Amniotic epithelial cell (primary cell): ENCODE measurements around the gene AMH.
A peak's percentile ranks its signal among the peaks of the same experiment; 100 is the strongest.
"Not testable (repeated sequence)": the region's sequence is repeated elsewhere in the genome, so short reads cannot be mapped to it uniquely, and the experiment has no call there.

ENCODE experiments used
- DNase-seq: peaks from one replicate; pipeline ENCODE4 v3.0.0-alpha.2; 2010; ENCODE audit warnings: low read depth

AMH gene

DNA sequence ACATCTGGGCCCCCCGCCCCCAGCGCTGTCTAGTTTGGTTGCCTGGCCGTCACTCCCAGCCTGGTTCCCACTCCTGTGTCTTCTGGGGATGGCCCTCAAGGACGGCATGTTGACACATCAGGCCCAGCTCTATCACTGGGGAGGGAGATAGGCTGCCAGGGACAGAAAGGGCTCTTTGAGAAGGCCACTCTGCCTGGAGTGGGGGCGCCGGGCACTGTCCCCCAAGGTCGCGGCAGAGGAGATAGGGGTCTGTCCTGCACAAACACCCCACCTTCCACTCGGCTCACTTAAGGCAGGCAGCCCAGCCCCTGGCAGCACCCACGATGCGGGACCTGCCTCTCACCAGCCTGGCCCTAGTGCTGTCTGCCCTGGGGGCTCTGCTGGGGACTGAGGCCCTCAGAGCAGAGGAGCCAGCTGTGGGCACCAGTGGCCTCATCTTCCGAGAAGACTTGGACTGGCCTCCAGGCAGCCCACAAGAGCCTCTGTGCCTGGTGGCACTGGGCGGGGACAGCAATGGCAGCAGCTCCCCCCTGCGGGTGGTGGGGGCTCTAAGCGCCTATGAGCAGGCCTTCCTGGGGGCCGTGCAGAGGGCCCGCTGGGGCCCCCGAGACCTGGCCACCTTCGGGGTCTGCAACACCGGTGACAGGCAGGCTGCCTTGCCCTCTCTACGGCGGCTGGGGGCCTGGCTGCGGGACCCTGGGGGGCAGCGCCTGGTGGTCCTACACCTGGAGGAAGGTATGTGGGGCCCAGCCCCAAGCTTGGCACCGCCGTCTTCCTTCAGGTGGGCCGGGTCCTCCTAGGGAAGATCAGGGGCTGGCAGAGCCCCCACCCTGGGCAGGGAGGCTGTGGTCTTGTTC lies at the start of gene AMH:
Gene AMH (plus strand): TSS at position 314 of the 857 bp plus-strand sequence. CDS start 10 bp downstream, at position 324.
- no peak for DNase-seq

DNA sequence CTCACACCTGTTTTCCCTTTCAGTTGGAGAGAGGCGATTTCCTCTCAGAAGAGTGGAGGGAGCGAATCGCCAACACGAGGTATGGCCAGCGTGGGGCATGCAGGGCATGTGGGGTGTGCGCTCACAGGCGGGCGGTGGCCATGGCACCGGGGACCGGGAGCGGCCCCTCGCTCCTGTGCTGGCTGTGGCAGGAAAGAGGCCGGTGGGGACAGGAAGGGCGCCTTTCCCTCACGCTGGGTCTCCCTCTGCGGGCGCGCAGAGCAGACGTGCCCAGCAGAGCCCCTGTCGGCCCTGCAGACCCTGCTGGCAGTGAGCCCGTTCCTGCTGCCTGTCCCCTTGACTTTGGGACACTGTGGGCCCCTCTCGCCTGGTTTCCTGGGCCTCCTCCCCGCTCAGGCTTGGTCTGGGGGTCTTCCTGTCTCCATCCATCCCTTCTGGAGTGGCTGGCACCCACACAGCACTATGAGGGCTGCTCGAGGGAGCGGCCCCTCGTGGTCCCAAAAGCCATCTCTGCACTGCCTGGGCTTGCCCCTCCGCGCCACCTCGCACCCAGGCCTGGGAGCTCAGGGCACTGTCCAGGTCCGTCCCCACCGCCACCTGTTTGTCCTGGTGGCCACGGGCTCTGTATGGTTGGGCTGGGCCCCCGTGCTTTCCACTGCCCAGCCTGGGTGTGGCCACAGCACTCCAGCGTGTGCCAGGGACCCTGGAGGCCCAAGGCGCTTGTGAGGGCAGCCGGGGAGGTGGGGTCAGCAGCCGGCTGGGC lies 49.1 kb upstream of the AMH start:
- no peak for DNase-seq

DNA sequence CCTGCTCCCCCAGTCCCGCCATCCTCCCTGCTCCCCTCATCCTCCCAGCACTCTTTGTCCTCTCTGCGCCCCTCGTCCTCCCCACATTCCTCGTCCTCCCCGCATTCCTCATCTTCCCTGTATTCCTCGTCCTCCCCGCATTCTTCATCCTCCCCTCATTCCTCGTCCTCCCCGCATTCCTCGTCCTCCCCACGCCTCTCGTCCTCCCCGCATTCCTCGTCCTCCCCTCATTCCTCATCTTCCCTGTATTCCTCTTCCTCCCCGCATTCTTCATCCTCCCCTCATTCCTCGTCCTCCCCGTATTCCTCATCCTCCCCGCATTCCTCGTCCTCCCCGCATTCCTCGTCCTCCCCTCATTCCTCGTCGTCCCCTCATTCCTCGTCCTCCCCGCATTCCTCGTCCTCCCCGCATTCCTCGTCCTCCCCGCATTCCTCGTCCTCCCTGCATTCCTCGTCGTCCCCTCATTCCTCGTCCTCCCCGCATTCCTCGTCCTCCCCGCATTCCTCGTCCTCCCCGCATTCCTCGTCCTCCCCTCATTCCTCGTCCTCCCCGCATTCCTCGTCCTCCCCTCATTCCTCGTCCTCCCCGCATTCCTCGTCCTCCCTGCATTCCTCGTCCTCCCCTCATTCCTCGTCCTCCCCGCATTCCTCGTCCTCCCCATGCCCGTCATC lies 48.4 kb upstream of the AMH start:
- DNase-seq: not testable (repeated sequence)

DNA sequence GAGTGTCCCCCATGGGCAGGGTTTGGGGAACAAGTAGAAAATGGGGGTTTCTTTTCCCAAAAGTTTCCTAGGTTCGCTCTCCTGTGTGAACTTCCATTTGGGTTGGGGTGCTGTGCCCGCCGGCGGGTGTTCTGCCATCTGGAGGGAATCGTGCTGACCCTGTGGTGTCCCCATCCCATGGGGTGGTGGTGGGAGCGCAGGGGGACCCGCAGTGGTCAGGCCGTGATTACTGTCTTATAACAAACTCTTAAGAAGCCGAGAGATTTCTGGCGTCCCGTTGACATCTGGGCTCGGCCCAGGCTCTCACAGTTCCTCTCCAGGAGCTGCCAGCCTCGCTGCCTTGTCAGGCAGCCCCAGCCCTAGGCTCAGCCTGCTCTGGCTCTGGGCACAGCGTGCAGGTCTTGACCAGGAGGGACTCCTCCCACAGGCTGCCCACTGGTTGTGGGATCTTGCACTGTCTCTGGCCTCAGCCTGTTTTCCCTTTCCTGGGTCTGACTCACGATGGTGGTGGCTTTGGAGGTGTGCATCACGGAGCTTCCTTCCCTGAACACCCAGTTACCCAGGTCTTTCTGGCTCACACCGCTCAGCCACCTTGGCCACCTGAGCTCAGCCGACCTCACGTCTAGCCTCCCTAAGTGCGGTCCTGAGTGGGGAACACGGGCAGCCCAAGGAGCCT lies 47.5 kb upstream of the AMH start:
- peak; percentile 49 for DNase-seq

DNA sequence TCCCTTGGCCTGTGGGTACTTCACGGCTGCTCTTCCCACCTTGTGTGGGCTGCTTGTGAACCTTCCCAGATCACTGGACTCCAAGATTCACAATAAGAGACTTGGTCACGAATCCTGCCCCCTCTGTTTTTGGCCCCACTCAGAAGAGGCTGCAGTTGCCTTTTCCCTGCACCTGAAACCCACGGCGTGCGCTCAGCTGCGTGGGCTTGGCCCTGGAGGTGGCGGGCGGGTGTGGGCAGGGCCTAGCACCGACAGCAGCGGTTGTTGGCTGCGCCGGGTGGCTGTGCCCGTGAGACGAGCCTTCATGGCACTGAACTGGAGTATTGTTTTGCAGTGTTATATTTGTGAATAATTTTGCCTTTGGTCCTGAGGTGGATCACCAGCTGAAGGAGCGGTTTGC lies 46.8 kb upstream of the AMH start:
- DNase-seq: no peak

DNA sequence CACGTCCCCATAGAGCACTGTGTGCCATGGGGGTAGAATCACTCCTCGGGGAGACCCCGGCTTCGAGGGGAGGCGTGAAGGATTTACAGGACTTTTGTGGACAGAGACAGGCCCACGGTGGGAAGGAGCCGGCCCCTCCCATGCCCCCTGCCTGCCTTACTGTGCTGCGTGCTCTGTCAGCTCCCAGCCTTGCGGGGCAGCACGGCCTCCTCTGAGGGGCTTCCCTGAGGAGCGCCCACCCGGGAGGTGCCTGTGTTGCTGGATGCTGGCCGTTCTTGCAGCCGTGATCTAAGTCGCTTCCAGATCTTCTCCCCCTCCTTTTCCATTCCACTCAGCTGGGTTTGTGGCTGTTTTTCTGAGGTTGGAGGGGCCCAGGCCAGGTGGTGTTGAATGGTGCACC lies 42.1 kb upstream of the AMH start:
- no peak for DNase-seq

DNA sequence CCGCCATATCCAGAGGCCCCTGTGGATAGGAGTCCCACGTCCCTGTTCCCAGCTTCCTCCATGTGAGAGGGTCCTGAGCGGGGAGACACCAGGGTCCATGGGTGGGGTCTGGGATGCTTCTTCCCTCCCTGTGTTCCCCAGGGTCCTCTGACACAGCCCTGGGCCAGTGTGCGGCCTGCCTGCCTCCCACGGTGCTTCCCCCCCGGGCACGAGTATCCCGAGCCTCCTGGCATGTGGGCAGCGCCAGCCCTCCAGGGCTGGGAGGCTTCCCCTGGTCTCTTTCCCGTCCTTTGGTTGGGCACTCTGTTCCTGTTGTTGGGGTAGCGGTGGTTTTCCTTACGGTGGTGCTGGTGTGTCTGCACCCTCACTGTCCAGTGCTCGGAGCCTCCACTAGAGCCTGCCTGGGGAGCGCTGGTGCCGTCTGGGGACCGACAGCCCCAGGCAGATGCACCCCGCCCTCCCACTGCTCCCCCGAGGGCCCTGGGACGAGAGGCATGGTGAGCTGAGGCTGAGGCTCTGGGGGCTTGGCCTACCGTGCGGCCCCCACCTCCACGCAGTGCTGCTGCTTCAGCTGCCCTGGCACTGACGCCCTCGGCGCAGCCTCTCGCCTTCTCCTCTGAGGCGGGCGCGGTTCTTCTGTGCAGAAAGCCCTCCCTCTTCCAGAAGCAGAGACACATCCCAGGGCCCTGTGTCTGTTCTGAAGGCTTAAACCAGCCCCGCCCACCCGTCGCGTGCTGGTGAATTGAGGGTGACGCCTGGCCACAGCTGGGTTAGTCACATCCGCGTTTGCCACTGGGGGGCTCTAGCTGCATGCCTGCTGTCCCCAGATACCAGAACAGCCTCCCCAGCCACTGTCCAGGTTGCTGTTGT lies 40.9 kb upstream of the AMH start:
- peak; percentile 50 for DNase-seq

DNA sequence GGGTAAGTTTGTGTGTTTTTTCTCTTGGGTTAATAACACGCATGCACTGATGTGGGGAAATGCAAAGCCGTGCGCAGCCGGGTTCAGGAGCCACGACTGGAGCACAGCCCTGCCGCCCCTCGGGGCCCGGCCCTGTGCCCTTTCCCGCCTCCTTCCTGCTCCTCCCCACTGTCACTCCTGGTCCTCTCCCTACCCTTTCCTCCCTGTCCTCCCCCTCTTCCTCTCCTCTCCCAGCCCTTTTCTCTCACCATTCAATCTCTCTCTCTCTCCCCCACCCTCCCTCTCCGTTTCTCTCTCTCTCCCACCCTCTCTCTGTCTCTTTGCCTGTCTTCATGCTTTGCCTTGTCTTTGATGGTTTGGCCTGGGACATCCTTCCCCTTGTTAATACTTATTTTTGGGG lies 40.1 kb upstream of the AMH start:
- DNase-seq: no peak

DNA sequence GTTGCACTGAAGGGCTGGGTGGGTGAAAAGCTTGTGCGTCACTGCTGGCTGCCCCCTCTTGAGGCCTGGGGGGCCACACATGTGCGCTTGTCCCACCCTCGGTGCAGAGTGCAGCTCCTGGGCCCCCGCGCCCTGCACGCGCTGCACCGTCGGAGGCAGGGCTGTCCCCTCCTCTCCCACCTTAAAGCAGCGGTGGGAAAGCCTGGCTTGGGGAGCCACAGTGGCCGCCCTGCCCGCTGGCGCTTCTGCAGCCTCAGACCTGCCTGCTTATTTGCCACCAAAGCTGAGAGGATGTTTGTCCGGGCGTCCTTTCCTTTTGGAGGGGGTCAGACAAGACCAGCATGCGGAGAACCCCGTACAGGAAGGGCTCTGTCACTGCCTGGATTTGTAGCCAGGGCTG lies 39.7 kb upstream of the AMH start:
- DNase-seq: no peak

DNA sequence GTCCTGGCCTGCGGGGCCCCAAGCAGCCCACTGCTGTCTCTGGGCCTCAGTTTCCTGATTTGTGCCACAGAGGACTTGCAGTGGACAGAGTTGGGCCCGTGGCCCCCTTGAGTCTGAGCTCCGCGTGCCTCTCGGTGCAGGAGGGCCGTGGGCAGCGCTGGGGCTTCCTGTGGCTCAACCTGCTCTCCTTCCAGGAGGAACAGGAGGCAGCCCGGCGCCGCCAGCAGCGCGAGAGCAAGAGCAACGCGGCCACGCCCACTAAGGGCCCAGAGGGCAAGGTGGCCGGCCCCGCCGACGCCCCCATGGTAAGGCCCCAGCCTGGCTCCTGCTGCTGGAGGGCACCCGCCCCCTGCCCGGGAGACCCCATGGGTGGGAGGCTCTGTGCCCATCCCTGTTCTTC lies 38.9 kb upstream of the AMH start:
- no peak for DNase-seq

DNA sequence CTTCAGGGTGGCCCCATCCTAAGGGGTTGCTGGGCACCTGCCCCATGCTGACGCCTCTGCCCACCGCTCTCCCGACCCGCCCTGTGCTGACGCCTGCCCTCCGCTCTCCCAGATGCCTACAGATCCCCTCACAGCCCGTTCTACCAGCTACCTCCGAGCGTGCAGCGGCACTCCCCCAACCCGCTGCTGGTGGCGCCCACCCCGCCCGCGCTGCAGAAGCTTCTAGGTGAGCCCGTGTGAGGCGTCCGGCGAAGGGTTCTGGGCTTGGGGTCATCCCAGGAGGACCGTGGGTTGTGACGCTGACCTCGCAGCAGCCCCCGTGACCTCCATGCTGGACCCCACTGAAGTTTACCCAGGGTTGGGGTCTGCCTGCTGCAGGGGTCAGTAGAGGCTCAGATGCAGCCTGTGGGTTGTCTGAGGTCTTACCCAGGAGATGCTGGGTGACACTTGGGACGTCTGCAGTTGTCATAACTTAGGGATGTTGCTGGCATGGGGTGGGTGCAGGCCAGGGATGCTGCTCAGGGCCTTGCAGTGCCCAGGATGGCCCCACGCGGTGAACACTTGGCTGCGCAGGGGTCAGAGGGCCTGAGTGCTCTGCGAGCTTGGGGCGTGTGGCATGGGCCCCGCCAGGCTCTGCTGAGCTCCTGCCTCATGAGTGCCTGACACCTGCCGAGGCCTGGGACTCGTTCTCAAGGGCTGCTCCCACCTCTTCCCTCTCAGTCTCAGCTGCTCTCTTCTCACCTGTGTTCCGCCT lies 38.0 kb upstream of the AMH start:
- no peak for DNase-seq

DNA sequence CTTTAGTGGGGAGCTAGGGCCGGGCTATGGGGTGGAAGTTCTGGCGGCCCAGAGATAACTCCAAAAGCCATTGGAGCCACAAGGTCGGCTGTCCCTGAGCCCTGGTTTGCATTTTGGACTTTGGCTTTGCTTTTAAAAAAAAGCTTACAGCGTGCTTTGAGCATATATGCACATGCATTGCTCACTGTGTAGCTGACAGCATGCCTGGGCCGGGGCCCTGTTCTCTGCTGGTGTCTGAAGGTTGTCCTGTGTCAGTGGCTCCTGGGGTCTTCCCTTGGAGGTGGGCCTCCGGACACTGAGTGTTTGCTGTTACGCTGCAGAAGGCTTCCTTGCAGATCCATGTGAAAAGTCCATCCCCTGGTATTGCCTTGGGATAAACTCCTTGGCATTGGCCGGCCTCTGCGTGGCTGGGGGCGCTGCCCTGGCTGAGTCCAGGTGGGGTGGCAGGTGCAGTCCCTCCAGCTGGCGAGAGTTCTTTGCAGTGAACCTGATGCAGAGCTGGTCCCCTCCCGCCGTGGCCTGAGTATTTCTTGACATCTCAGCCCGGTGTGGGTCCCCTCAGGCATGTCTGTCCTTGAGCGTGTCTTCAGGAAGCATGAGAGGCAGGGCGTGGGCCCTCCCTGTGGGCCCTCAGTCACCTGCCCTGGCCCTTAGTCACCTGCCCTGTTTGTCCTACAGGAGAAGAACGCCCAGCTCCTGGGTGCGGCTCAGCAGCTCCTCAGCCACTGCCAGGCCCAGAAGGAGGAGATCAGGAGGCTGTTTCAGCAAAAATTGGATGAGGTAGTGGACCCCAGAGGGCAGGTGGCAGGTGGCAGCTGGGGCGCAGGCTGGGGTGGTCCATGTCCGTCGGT lies 36.0 kb upstream of the AMH start:
- no peak for DNase-seq

DNA sequence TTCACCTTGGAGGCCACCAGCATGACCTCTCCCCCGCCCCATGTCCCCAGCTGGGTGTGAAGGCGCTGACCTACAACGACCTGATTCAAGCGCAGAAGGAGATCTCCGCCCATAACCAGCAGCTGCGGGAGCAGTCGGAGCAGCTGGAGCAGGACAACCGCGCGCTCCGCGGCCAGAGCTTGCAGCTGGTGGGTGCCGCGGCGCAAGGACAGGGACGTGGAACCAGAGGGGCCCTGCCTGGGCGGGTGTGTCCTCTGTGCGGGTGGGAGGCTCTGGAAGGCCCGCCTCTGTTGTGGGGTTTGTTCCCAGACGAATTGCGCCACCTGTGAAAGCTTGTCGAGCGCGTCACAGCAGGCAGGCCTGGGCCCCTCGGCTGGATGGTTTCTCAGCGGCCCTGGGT lies 35.3 kb upstream of the AMH start:
- no peak for DNase-seq

DNA sequence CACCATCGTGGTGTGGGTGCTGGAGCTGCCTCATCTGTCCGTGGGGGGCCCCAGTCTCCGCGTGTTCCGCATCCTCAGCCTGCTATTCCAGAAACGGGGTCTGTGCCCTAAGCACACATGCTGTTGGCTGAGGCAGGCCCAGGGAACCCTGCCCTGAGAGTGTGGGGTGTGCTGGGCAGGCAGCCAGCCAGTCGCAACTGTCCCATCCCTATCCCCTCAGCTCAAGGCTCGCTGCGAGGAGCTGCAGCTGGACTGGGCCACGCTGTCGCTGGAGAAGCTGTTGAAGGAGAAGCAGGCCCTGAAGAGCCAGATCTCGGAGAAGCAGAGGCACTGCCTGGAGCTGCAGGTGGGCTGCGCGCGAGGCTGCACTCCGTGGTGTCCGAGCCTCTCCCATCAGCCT lies 34.9 kb upstream of the AMH start:
- DNase-seq: no peak

DNA sequence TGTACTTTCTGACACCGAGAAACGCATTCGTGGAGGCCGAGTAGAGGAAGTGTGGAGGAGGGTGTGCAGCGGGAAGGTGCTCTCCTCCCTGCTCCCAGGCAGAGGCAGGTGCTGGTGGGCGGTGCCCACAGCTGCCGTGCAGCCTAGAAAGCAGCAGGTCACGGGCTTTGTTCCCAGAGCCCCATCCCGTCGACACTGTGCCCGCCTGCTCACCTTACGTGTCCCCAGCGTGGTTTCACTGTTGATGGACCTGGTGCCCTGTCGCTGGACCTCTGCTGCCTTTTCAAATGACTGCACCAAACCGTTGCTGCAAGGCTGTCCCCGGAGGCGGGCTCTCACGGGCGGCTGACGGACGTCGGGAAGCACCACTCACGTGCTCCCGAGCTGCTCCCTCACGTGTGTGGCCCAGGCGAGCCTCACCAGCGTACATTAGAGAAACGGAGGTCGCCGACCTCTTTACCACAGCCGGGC lies 33.8 kb upstream of the AMH start:
- no peak for DNase-seq

DNA sequence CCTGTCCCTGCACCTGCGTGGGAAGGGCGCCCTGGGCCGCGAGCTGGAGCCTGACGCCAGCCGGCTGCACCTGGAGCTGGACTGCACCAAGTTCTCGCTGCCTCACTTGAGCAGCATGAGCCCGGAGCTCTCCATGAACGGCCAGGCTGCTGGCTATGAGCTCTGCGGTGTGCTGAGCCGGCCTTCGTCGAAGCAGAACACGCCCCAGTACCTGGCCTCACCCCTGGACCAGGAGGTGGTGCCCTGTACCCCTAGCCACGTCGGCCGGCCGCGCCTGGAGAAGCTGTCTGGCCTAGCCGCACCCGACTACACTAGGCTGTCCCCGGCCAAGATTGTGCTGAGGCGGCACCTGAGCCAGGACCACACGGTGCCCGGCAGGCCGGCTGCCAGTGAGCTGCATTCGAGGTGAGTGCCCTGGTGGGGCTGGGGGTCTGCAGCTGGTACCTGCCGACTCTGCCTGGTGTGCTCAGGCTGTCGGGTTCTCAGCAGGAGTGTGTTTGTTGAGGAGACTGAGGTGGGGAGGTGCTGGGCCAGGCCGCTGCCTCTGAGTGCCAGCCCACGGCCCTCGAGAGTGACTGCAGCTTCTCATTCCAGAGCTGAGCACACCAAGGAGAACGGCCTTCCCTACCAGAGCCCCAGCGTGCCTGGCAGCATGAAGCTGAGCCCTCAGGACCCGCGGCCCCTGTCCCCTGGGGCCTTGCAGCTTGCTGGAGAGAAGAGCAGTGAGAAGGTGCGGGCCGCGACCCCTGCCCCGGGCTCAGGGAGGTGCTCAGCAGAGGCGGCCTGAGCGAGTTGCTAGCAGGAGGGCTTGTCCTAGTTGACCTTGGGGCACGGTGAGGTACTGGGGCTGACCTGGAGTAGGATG lies 32.5 kb upstream of the AMH start:
- no peak for DNase-seq

DNA sequence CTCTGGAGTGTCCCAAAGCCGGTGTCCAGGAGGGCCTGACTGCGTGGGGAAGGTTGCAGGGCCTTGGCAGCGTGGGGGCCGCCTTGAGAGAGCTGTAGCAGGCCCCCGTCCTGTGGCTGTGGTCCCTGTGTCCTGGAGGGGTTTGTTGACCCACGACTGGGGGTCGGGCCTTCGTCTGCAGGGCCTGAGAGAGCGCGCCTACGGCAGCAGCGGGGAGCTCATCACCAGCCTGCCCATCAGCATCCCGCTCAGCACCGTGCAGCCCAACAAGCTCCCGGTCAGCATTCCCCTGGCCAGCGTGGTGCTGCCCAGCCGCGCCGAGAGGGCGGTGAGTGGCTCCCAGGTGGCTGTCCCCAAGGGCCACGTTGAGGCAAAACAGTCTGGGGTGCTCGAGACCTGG lies 31.5 kb upstream of the AMH start:
- DNase-seq: no peak

DNA sequence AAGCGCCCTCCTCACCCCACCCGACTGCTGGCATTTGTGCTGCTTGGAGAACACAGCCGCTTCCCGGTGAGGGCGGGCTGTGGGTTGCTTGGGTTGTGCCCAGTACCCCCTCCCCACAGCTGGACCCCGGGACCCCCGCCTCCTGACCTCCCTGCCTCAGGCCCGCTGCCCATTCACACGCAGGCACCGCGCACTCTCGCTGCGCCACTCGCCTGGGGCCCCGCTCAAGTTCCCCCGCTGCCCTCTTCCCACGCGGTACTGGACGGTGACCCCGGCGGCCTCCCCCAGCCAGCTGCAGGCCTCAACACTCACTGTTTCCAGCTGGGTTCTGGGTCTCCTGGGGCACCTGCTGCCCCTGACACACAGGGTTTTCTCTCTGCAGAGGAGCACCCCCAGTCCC lies 29.4 kb upstream of the AMH start:
- DNase-seq: no peak
